ENCODE results near the gene YWHAB. TPM values are rescaled to one million over a fixed set of nuclear protein-coding genes. Genes with fewer than 3 reads are reported as not detected.
"Not testable (repeated sequence)": the region's sequence is repeated elsewhere in the genome, so short reads cannot be mapped to it uniquely, and the experiment has no call there.

Gene YWHAB
- total and polyA plus RNA-seq, 2 donors (not counting 1 experiment from before 2014, with no cell fraction given): 89.7 to 321 TPM

GRCh38 chr20:44864493-44864892 lies 21.0 kb upstream of the YWHAB start:
- not testable (repeated sequence) for H3K36me3 ChIP-seq (ENCODE audit: control insufficient read depth, insufficient read depth, low read length); H4K20me1 ChIP-seq (ENCODE audit: control insufficient read depth, extremely low read depth, insufficient read depth, low read length); H3K27me3 ChIP-seq (ENCODE audit: control insufficient read depth, insufficient read depth, low read length); H3K79me2 ChIP-seq (ENCODE audit: control insufficient read depth, insufficient read depth, low read length); H3K4me1 ChIP-seq (ENCODE audit: control insufficient read depth, extremely low read depth, insufficient read depth, low read length); H3K4me2 ChIP-seq (ENCODE audit: extremely low read depth, insufficient read depth, low read length); H3K4me3 ChIP-seq (replicated peaks in 1 of 4; ENCODE audit: control extremely low read depth in 1 of 4, insufficient read depth in 1 of 4, low read depth in 3 of 4, low read length in 4 of 4); H2AFZ ChIP-seq (ENCODE audit: low read length); H3K9me3 ChIP-seq (ENCODE audit: control insufficient read depth, insufficient read depth, low read depth, low read length); H3K27ac ChIP-seq (ENCODE audit: insufficient read depth, low read length); DNase-seq (ENCODE audit: low read depth in 2 of 2); H3K9ac ChIP-seq (ENCODE audit: insufficient read depth, low read length)

- H3K4me3 ChIP-seq (replicated peaks in 1 of 4; ENCODE audit: control extremely low read depth in 1 of 4, insufficient read depth in 1 of 4, low read depth in 3 of 4, low read length in 4 of 4): no peak overlapping the region
- no peak overlapping the region for H3K4me2 ChIP-seq (ENCODE audit: extremely low read depth, insufficient read depth, low read length)
- H3K27ac ChIP-seq (ENCODE audit: insufficient read depth, low read length): no peak overlapping the region
- no peaks in the 10 kb centered on the region for H3K27me3 ChIP-seq (ENCODE audit: control insufficient read depth, insufficient read depth, low read length)
- TF ChIP-seq EZH2 (IDR thresholded peaks at IDR 0.05; ENCODE audit: low read length, missing control alignments): no peak
- TF ChIP-seq CTCF (conservative IDR thresholded peaks at IDR 0.05 in 1 of 2, IDR thresholded peaks at IDR 0.05 in 1 of 2; ENCODE audit: low read depth in 1 of 2, low read length in 2 of 2): no peak
- no peaks in the 10 kb centered on the region for H3K4me1 ChIP-seq (ENCODE audit: control insufficient read depth, extremely low read depth, insufficient read depth, low read length)
- no peak overlapping the region for H3K9ac ChIP-seq (ENCODE audit: insufficient read depth, low read length)
- no peaks in the 10 kb centered on the region for H3K36me3 ChIP-seq (ENCODE audit: control insufficient read depth, insufficient read depth, low read length)
- H4K20me1 ChIP-seq (ENCODE audit: control insufficient read depth, extremely low read depth, insufficient read depth, low read length): no peaks in the 10 kb centered on the region
- no peaks in the 10 kb centered on the region for H3K79me2 ChIP-seq (ENCODE audit: control insufficient read depth, insufficient read depth, low read length)
- H3K9me3 ChIP-seq (ENCODE audit: control insufficient read depth, insufficient read depth, low read depth, low read length): no peaks in the 10 kb centered on the region
- no peak overlapping the region for H2AFZ ChIP-seq (ENCODE audit: low read length)
- DNase-seq (ENCODE audit: low read depth in 2 of 2): no peak
Observed at GRCh38 chr20:44866703-44867335, 18.7 kb upstream of the YWHAB start.

DNA sequence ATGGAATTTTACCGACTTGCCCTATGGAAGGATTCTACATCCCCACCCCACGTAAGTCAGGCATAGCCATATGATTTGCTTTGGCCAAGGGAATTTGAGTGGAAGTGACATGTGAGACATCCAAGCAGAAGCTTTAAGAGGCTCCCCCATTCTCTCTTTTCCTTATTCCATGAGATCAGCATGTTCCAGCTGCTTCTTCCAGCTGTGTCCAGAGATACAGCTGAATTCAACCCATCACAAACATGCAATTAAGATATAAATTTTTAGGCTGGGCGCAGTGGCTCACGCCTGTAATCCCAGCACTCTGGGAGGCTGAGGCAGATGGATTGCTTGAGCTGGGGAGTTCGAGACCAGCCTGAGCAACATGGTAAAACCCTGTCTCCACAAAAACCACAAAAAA lies 16.0 kb upstream of the YWHAB start:
- TF ChIP-seq CTCF (conservative IDR thresholded peaks at IDR 0.05 in 1 of 2, IDR thresholded peaks at IDR 0.05 in 1 of 2; ENCODE audit: low read depth in 1 of 2, low read length in 2 of 2) (no peak), EZH2 (IDR thresholded peaks at IDR 0.05; ENCODE audit: low read length, missing control alignments) (no peak)

GRCh38 chr20:44882360-44882759 lies 3.1 kb upstream of the YWHAB start:
- H2AFZ ChIP-seq (ENCODE audit: low read length); H3K36me3 ChIP-seq (ENCODE audit: control insufficient read depth, insufficient read depth, low read length); H4K20me1 ChIP-seq (ENCODE audit: control insufficient read depth, extremely low read depth, insufficient read depth, low read length); H3K4me2 ChIP-seq (ENCODE audit: extremely low read depth, insufficient read depth, low read length); DNase-seq (ENCODE audit: low read depth in 2 of 2); H3K4me3 ChIP-seq (replicated peaks in 1 of 4; ENCODE audit: control extremely low read depth in 1 of 4, insufficient read depth in 1 of 4, low read depth in 3 of 4, low read length in 4 of 4); H3K9ac ChIP-seq (ENCODE audit: insufficient read depth, low read length); H3K27me3 ChIP-seq (ENCODE audit: control insufficient read depth, insufficient read depth, low read length); H3K4me1 ChIP-seq (ENCODE audit: control insufficient read depth, extremely low read depth, insufficient read depth, low read length); H3K9me3 ChIP-seq (ENCODE audit: control insufficient read depth, insufficient read depth, low read depth, low read length); H3K27ac ChIP-seq (ENCODE audit: insufficient read depth, low read length): not testable (repeated sequence)
- H3K79me2 ChIP-seq (ENCODE audit: control insufficient read depth, insufficient read depth, low read length): peaks cover 19% of the 10 kb centered on the region

More for the DNA sequence above, 16.0 kb upstream of the YWHAB start:
- no peaks in the 10 kb centered on the region for H4K20me1 ChIP-seq (ENCODE audit: control insufficient read depth, extremely low read depth, insufficient read depth, low read length)
- H3K27me3 ChIP-seq (ENCODE audit: control insufficient read depth, insufficient read depth, low read length): no peaks in the 10 kb centered on the region
- no peak overlapping the region for H3K27ac ChIP-seq (ENCODE audit: insufficient read depth, low read length)
- H3K79me2 ChIP-seq (ENCODE audit: control insufficient read depth, insufficient read depth, low read length): no peaks in the 10 kb centered on the region
- no peak overlapping the region for H3K9ac ChIP-seq (ENCODE audit: insufficient read depth, low read length)
- H3K36me3 ChIP-seq (ENCODE audit: control insufficient read depth, insufficient read depth, low read length): no peaks in the 10 kb centered on the region
- no peaks in the 10 kb centered on the region for H3K4me1 ChIP-seq (ENCODE audit: control insufficient read depth, extremely low read depth, insufficient read depth, low read length)
- no peak overlapping the region for H2AFZ ChIP-seq (ENCODE audit: low read length)
- no peak overlapping the region for H3K4me3 ChIP-seq (replicated peaks in 1 of 4; ENCODE audit: control extremely low read depth in 1 of 4, insufficient read depth in 1 of 4, low read depth in 3 of 4, low read length in 4 of 4)
- no peak overlapping the region for H3K4me2 ChIP-seq (ENCODE audit: extremely low read depth, insufficient read depth, low read length)
- no peaks in the 10 kb centered on the region for H3K9me3 ChIP-seq (ENCODE audit: control insufficient read depth, insufficient read depth, low read depth, low read length)
- DNase-seq (ENCODE audit: low read depth in 2 of 2): no peak

Measured in fibroblast of lung (primary cell).